Endothelial cell of umbilical vein (primary cell): ENCODE measurements around the gene PCNT.

ENCODE experiments used
- CTCF ChIP-seq, 2 donors: IDR thresholded peaks; 1 replicate in 1 of 2; 2 replicates in 1 of 2; pipeline ENCODE4 v1.5.1; 2011; ENCODE audit warnings: low read length in 2 of 2, mild to moderate bottlenecking in 2 of 2, moderate library complexity in 2 of 2, control low read depth in 1 of 2, inconsistent platforms in 1 of 2, low read depth in 1 of 2; ENCODE audit not compliant: insufficient read depth in 1 of 2; ENCODE audit errors: extremely low read depth in 1 of 2
- EZH2 ChIP-seq: IDR thresholded peaks from 2 replicates; pipeline ENCODE4 v1.6.1; 2012; ENCODE audit warnings: borderline replicate concordance, low read depth, mild to moderate bottlenecking, moderate library complexity, low read length, inconsistent platforms; ENCODE audit not compliant: severe bottlenecking
- JUN ChIP-seq: IDR thresholded peaks from 2 replicates; pipeline ENCODE4 v1.6.1; 2011; ENCODE audit warnings: borderline replicate concordance, low read depth; ENCODE audit not compliant: insufficient read length, insufficient read depth
- MYC ChIP-seq: IDR thresholded peaks from one replicate; pipeline ENCODE4 v1.6.1; 2011; ENCODE audit warnings: mild to moderate bottlenecking, low read depth, low read length
- POLR2A ChIP-seq: IDR thresholded peaks from 2 replicates; pipeline ENCODE4 v1.6.1; 2012; ENCODE audit warnings: low read depth, mild to moderate bottlenecking, control low read depth, low read length
- POLR2AphosphoS5 ChIP-seq: IDR thresholded peaks from 2 replicates; pipeline ENCODE4 v1.6.1; 2012; ENCODE audit warnings: low read depth, mild to moderate bottlenecking, control low read depth, low read length, moderate library complexity; ENCODE audit not compliant: insufficient read depth
- TF ChIP-seq, protein P1 (sequence below): IDR thresholded peaks from 2 replicates; pipeline ENCODE4 v1.6.1; 2011; ENCODE audit not compliant: insufficient read depth, insufficient read length

GRCh38 chr21:46422636-46423241, 98.8 kb downstream of the PCNT start:
- TF ChIP-seq CTCF (IDR thresholded peaks at IDR 0.05; ENCODE audit: extremely low read depth in 1 of 2, insufficient read depth in 1 of 2, low read depth in 1 of 2, low read length in 2 of 2) (no peak), EZH2 (no peak), POLR2A (no peak), POLR2AphosphoS5 (no peak), JUN (no peak), MYC (no peak)
- TF ChIP-seq, protein P1, sequence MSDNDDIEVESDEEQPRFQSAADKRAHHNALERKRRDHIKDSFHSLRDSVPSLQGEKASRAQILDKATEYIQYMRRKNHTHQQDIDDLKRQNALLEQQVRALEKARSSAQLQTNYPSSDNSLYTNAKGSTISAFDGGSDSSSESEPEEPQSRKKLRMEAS = no peak
